ENCODE data around the gene FGF5.

FGF5 gene

GRCh38 chr4:80266253-80266901 is at the start of gene FGF5:
Gene FGF5 (plus strand): TSS chr4:80266664. CDS start chr4:80266825, 161 bp downstream.
- no peak for TF ChIP-seq FOXP2 (optimal IDR thresholded peaks at IDR 0.05; ENCODE audit: control extremely low read depth, extremely low read length, insufficient read depth)
- TF ChIP-seq EZH2 (IDR thresholded peaks at IDR 0.05) = no peak
- no peak for TF ChIP-seq POLR2AphosphoS5 (IDR thresholded peaks at IDR 0.05; ENCODE audit: borderline replicate concordance, low read depth, low read length)
- Histone ChIP-seq H3K36me3 (ENCODE audit: insufficient read depth, low read length) (no peaks in the 10 kb centered on the region), H3K9me3 (ENCODE audit: low read depth, low read length) (no peaks in the 10 kb centered on the region), H3K27ac (no peak within 1 kb of the TSS), H3K9ac (ENCODE audit: insufficient read length) (peak within 1 kb of the TSS; percentile 63), H3K4me3 (peak within 1 kb of the TSS; percentile 93)
- no peak for DNase-seq (ENCODE audit: low read depth, low spot score)

GRCh38 chr4:80219301-80220025 is 47.0 kb upstream of the FGF5 start:
- TF ChIP-seq EZH2 (IDR thresholded peaks at IDR 0.05) (no peak), FOXP2 (optimal IDR thresholded peaks at IDR 0.05; ENCODE audit: control extremely low read depth, extremely low read length, insufficient read depth) (no peak), POLR2AphosphoS5 (IDR thresholded peaks at IDR 0.05; ENCODE audit: borderline replicate concordance, low read depth, low read length) (no peak)
- no peak overlapping the region for H3K4me3 ChIP-seq
- DNase-seq (ENCODE audit: low read depth, low spot score) = no peak
- H3K9me3 ChIP-seq (ENCODE audit: low read depth, low read length) = no peaks in the 10 kb centered on the region
- no peaks in the 10 kb centered on the region for H3K36me3 ChIP-seq (ENCODE audit: insufficient read depth, low read length)
- H3K9ac ChIP-seq (ENCODE audit: insufficient read length) = no peak overlapping the region
- no peak overlapping the region for H3K27ac ChIP-seq

GRCh38 chr4:80220711-80221110 is 45.8 kb upstream of the FGF5 start:
- Histone ChIP-seq H3K27ac (no peak overlapping the region), H3K9ac (ENCODE audit: insufficient read length) (peak overlapping the region; percentile 25), H3K36me3 (ENCODE audit: insufficient read depth, low read length) (no peaks in the 10 kb centered on the region), H3K4me3 (no peak overlapping the region), H3K9me3 (ENCODE audit: low read depth, low read length) (no peaks in the 10 kb centered on the region)
- DNase-seq (ENCODE audit: low read depth, low spot score) = no peak
- no peak for TF ChIP-seq POLR2AphosphoS5 (IDR thresholded peaks at IDR 0.05; ENCODE audit: borderline replicate concordance, low read depth, low read length)

- Histone ChIP-seq H3K4me3 (no peak overlapping the region), H3K27ac (no peak overlapping the region), H3K36me3 (ENCODE audit: insufficient read depth, low read length) (no peaks in the 10 kb centered on the region), H3K9ac (ENCODE audit: insufficient read length) (no peak overlapping the region), H3K9me3 (ENCODE audit: low read depth, low read length) (no peaks in the 10 kb centered on the region)
- DNase-seq (ENCODE audit: low read depth, low spot score) = no peak
- TF ChIP-seq FOXP2 (optimal IDR thresholded peaks at IDR 0.05; ENCODE audit: control extremely low read depth, extremely low read length, insufficient read depth) = no peak
- no peak for TF ChIP-seq EZH2 (IDR thresholded peaks at IDR 0.05)
- no peak for TF ChIP-seq POLR2AphosphoS5 (IDR thresholded peaks at IDR 0.05; ENCODE audit: borderline replicate concordance, low read depth, low read length)
Observed at GRCh38 chr4:80221161-80221560, 45.3 kb upstream of the FGF5 start.

GRCh38 chr4:80225595-80225994 is 40.9 kb upstream of the FGF5 start:
- Histone ChIP-seq H3K36me3 (ENCODE audit: insufficient read depth, low read length) (no peaks in the 10 kb centered on the region), H3K27ac (no peak overlapping the region), H3K9ac (ENCODE audit: insufficient read length) (no peak overlapping the region), H3K9me3 (ENCODE audit: low read depth, low read length) (no peaks in the 10 kb centered on the region), H3K4me3 (no peak overlapping the region)
- no peak for DNase-seq (ENCODE audit: low read depth, low spot score)
- TF ChIP-seq FOXP2 (optimal IDR thresholded peaks at IDR 0.05; ENCODE audit: control extremely low read depth, extremely low read length, insufficient read depth) = no peak
- no peak for TF ChIP-seq EZH2 (IDR thresholded peaks at IDR 0.05)
- TF ChIP-seq POLR2AphosphoS5 (IDR thresholded peaks at IDR 0.05; ENCODE audit: borderline replicate concordance, low read depth, low read length) = no peak

GRCh38 chr4:80226094-80226493 is 40.4 kb upstream of the FGF5 start:
- no peaks in the 10 kb centered on the region for H3K9me3 ChIP-seq (ENCODE audit: low read depth, low read length)
- no peaks in the 10 kb centered on the region for H3K36me3 ChIP-seq (ENCODE audit: insufficient read depth, low read length)
- TF ChIP-seq EZH2 (IDR thresholded peaks at IDR 0.05) (no peak), POLR2AphosphoS5 (IDR thresholded peaks at IDR 0.05; ENCODE audit: borderline replicate concordance, low read depth, low read length) (no peak), FOXP2 (optimal IDR thresholded peaks at IDR 0.05; ENCODE audit: control extremely low read depth, extremely low read length, insufficient read depth) (no peak)
- H3K4me3 ChIP-seq = no peak overlapping the region
- H3K27ac ChIP-seq = no peak overlapping the region
- DNase-seq (ENCODE audit: low read depth, low spot score) = no peak
- no peak overlapping the region for H3K9ac ChIP-seq (ENCODE audit: insufficient read length)

- Histone ChIP-seq H3K36me3 (ENCODE audit: insufficient read depth, low read length) (no peaks in the 10 kb centered on the region), H3K4me3 (no peak overlapping the region), H3K9ac (ENCODE audit: insufficient read length) (no peak overlapping the region), H3K9me3 (ENCODE audit: low read depth, low read length) (no peaks in the 10 kb centered on the region), H3K27ac (no peak overlapping the region)
- no peak for DNase-seq (ENCODE audit: low read depth, low spot score)
- no peak for TF ChIP-seq FOXP2 (optimal IDR thresholded peaks at IDR 0.05; ENCODE audit: control extremely low read depth, extremely low read length, insufficient read depth)
- TF ChIP-seq EZH2 (IDR thresholded peaks at IDR 0.05) = no peak
- TF ChIP-seq POLR2AphosphoS5 (IDR thresholded peaks at IDR 0.05; ENCODE audit: borderline replicate concordance, low read depth, low read length) = no peak
Observed at GRCh38 chr4:80228460-80228859, 38.0 kb upstream of the FGF5 start.

GRCh38 chr4:80229128-80229527 is 37.3 kb upstream of the FGF5 start:
- no peaks in the 10 kb centered on the region for H3K36me3 ChIP-seq (ENCODE audit: insufficient read depth, low read length)
- no peak overlapping the region for H3K4me3 ChIP-seq
- H3K27ac ChIP-seq = no peak overlapping the region
- H3K9ac ChIP-seq (ENCODE audit: insufficient read length) = no peak overlapping the region
- H3K9me3 ChIP-seq (ENCODE audit: low read depth, low read length) = no peaks in the 10 kb centered on the region
- no peak for DNase-seq (ENCODE audit: low read depth, low spot score)
- TF ChIP-seq EZH2 (IDR thresholded peaks at IDR 0.05) (no peak), POLR2AphosphoS5 (IDR thresholded peaks at IDR 0.05; ENCODE audit: borderline replicate concordance, low read depth, low read length) (no peak), FOXP2 (optimal IDR thresholded peaks at IDR 0.05; ENCODE audit: control extremely low read depth, extremely low read length, insufficient read depth) (no peak)
